SK-N-SH treated with all-trans-retinoic acid at 6 μM for 48 hours (cell line): ENCODE results near the gene LPIN1.

Experiments
- CREB5 ChIP-seq: fragments of 250-450 bp; sonication (Bioruptor Pico); IDR thresholded peaks from 2 replicates; pipeline ENCODE4 v1.5.1; 2020; ENCODE audit warnings: low read depth, mild to moderate bottlenecking, moderate library complexity
- CSDC2 ChIP-seq: fragments of 250-450 bp; sonication (Bioruptor Pico); IDR thresholded peaks from 2 replicates; pipeline ENCODE4 v1.5.0; 2020; ENCODE audit warnings: mild to moderate bottlenecking, moderate library complexity
- ESRRG ChIP-seq: fragments of 250-450 bp; sonication (Bioruptor Pico); IDR thresholded peaks from 2 replicates; pipeline ENCODE4 v1.6.1; 2021; ENCODE audit warnings: mild to moderate bottlenecking
- OSR1 ChIP-seq: fragments of 250-450 bp; sonication (Bioruptor Pico); IDR thresholded peaks from 2 replicates; pipeline ENCODE4 v1.8.0; 2022; ENCODE audit warnings: moderate library complexity, mild to moderate bottlenecking, inconsistent platforms
- PATZ1 ChIP-seq: fragments of 250-450 bp; sonication (Bioruptor Pico); IDR thresholded peaks from 2 replicates; pipeline ENCODE4 v1.8.0; 2020; ENCODE audit warnings: mild to moderate bottlenecking, moderate library complexity, borderline replicate concordance
- SNAI2 ChIP-seq: fragments of 250-450 bp; sonication (Bioruptor Pico); IDR thresholded peaks from 2 replicates; pipeline ENCODE4 v1.5.0; 2020; ENCODE audit warnings: mild to moderate bottlenecking, moderate library complexity
- TOX ChIP-seq: fragments of 250-450 bp; sonication (Bioruptor Pico); IDR thresholded peaks from 2 replicates; pipeline ENCODE4 v1.8.0; 2021; ENCODE audit warnings: mild to moderate bottlenecking, moderate library complexity, borderline replicate concordance
- ZFP3 ChIP-seq: fragments of 250-450 bp; sonication (Bioruptor Pico); IDR thresholded peaks from 2 replicates; pipeline ENCODE4 v1.5.0; 2020; ENCODE audit warnings: mild to moderate bottlenecking, moderate library complexity
- ZNF565 ChIP-seq: fragments of 450-650 bp; formaldehyde crosslinking; conservative IDR thresholded peaks from 2 replicates; pipeline ENCODE4 v1.5.0; 2020; ENCODE audit warnings: low read depth, mild to moderate bottlenecking, moderate library complexity
- ZNF70 ChIP-seq: fragments of 450-650 bp; formaldehyde crosslinking; IDR thresholded peaks from 2 replicates; pipeline ENCODE4 v1.5.0; 2020; ENCODE audit warnings: mild to moderate bottlenecking, moderate library complexity

- TF ChIP-seq OSR1 (CRISPR knock-in tag) (no peak), SNAI2 (CRISPR knock-in tag) (no peak), ZNF70 (CRISPR knock-in tag) (no peak), CSDC2 (no peak), TOX (CRISPR knock-in tag) (no peak), ESRRG (CRISPR knock-in tag) (no peak), PATZ1 (CRISPR knock-in tag) (no peak), CREB5 (CRISPR knock-in tag) (no peak), ZNF565 (CRISPR knock-in tag) (no peak), ZFP3 (CRISPR knock-in tag) (no peak)
Measured at GRCh38 chr2:11831415-11831814, 85.0 kb downstream of the LPIN1 start.
